VCaP (cell line): ENCODE results near the gene TRAPPC2.
A peak's percentile ranks its signal among the peaks of the same experiment; 100 is the strongest.
"Not testable (repeated sequence)": the region's sequence is repeated elsewhere in the genome, so short reads cannot be mapped to it uniquely, and the experiment has no call there.

Experiments
- H3K27ac ChIP-seq: fragments of 450-650 bp; 2 replicates; pipeline ENCODE4 v1.5.1; 2017
- CTCF ChIP-seq: fragments of 450-650 bp; conservative IDR thresholded peaks from 2 replicates; pipeline ENCODE4 v1.5.1; 2017; ENCODE audit warnings: mild to moderate bottlenecking, moderate library complexity

Gene TRAPPC2

GRCh38 chrX:13747836-13748235, 13.4 kb upstream of the TRAPPC2 start:
- no peak overlapping the region for H3K27ac ChIP-seq
- TF ChIP-seq CTCF, result peak; percentile 61

GRCh38 chrX:13742397-13743176, 8.2 kb upstream of the TRAPPC2 start:
- no peak for TF ChIP-seq CTCF

GRCh38 chrX:13741695-13742094, 7.3 kb upstream of the TRAPPC2 start:
- no peak for TF ChIP-seq CTCF
- no peak overlapping the region for H3K27ac ChIP-seq

More at GRCh38 chrX:13742397-13743176, 8.2 kb upstream of the TRAPPC2 start:
- no peak overlapping the region for H3K27ac ChIP-seq

- TF ChIP-seq CTCF, result no peak
- peak overlapping the region; percentile 91 for H3K27ac ChIP-seq
Observed at GRCh38 chrX:13733506-13733905, 914 bp downstream of the TRAPPC2 start.

- no peak overlapping the region for H3K27ac ChIP-seq
- TF ChIP-seq CTCF, result no peak
Observed at GRCh38 chrX:13732246-13733067, 2.0 kb downstream of the TRAPPC2 start.

- not testable (repeated sequence) for H3K27ac ChIP-seq
Observed at GRCh38 chrX:13730523-13730922, 3.9 kb downstream of the TRAPPC2 start.

- not testable (repeated sequence) for H3K27ac ChIP-seq
Observed at GRCh38 chrX:13726583-13726982, 7.8 kb downstream of the TRAPPC2 start.

GRCh38 chrX:13724878-13725277, 9.5 kb downstream of the TRAPPC2 start:
- H3K27ac ChIP-seq, result not testable (repeated sequence)
